CD4-positive, alpha-beta T cell treated with Interleukin-17A for 1 hour (primary cell): ENCODE data around the gene LINC00237.

Experiments used
- DNase-seq: peaks from one replicate; pipeline ENCODE4 v3.0.0-alpha.2; 2020

LINC00237 gene

DNA sequence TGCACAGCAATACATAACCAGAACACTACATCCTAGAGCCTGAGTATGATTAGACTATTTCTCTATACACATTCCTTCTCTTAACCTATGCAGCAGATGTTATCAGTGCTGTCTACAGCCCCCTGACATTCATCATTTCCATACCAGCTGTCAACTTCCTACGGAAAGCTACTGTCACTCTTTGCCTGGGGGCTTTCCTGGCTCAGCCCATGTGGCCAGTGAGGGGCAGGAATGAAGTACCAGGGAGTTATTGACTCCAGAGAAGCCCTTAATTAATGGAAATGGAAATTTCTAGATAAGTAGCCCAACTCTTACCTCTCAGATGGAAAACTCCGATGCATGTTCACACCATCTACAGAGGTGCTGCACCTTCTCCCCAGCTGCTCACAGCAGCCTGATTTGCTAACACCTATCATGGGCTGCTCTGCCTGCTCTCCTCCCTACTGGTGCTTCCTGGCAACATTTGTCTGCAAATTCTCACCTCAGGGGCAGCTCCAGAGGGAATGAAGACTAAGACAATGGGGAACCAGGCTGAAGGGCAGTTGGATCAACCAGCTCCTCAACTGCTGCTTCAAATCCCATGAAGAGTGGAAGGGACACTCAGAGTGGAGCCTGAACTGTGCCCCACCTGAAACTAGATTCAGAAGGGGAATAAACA lies 59.6 kb downstream of the LINC00237 start:
- DNase-seq: no peak
